HFF-Myc (cell line): ENCODE data around the gene ABLIM1.

Experiments
- DNase-seq: peaks from one replicate; pipeline ENCODE4 v3.0.0-alpha.2; 2011; ENCODE audit warnings: low read depth; ENCODE audit errors: extremely low read depth
- H3K4me3 ChIP-seq: replicated peaks from 2 replicates; pipeline ENCODE4 v1.5.1; 2011; ENCODE audit warnings: low read depth, mild to moderate bottlenecking, control low read depth, low read length
- CTCF ChIP-seq: IDR thresholded peaks from 2 replicates; pipeline ENCODE4 v1.5.1; 2012; ENCODE audit warnings: mild to moderate bottlenecking, low read depth, low read length, control low read depth; ENCODE audit errors: missing control alignments

The ABLIM1 gene

GRCh38 chr10:114389426-114389825 lies 268.6 kb downstream of the ABLIM1 start:
- DNase-seq = no peak
- no peak for TF ChIP-seq CTCF
- no peak overlapping the region for H3K4me3 ChIP-seq

GRCh38 chr10:114388275-114388674 lies 269.8 kb downstream of the ABLIM1 start:
- DNase-seq = no peak
- no peak for TF ChIP-seq CTCF
- no peak overlapping the region for H3K4me3 ChIP-seq

GRCh38 chr10:114387784-114388183 lies 270.3 kb downstream of the ABLIM1 start:
- no peak for TF ChIP-seq CTCF
- H3K4me3 ChIP-seq = no peak overlapping the region
- no peak for DNase-seq

GRCh38 chr10:114386452-114386851 lies 271.6 kb downstream of the ABLIM1 start:
- no peak for DNase-seq
- H3K4me3 ChIP-seq = no peak overlapping the region
- TF ChIP-seq CTCF = no peak

- no peak overlapping the region for H3K4me3 ChIP-seq
- no peak for DNase-seq
- no peak for TF ChIP-seq CTCF
Measured at GRCh38 chr10:114385557-114385956, 272.5 kb downstream of the ABLIM1 start.

GRCh38 chr10:114384601-114385000 lies 273.5 kb downstream of the ABLIM1 start:
- DNase-seq = no peak
- H3K4me3 ChIP-seq = no peak overlapping the region
- TF ChIP-seq CTCF = no peak

GRCh38 chr10:114384181-114384580 lies 273.9 kb downstream of the ABLIM1 start:
- H3K4me3 ChIP-seq = no peak overlapping the region
- no peak for TF ChIP-seq CTCF
- DNase-seq = no peak
